ENCODE data around the gene ACAA1.

DNA sequence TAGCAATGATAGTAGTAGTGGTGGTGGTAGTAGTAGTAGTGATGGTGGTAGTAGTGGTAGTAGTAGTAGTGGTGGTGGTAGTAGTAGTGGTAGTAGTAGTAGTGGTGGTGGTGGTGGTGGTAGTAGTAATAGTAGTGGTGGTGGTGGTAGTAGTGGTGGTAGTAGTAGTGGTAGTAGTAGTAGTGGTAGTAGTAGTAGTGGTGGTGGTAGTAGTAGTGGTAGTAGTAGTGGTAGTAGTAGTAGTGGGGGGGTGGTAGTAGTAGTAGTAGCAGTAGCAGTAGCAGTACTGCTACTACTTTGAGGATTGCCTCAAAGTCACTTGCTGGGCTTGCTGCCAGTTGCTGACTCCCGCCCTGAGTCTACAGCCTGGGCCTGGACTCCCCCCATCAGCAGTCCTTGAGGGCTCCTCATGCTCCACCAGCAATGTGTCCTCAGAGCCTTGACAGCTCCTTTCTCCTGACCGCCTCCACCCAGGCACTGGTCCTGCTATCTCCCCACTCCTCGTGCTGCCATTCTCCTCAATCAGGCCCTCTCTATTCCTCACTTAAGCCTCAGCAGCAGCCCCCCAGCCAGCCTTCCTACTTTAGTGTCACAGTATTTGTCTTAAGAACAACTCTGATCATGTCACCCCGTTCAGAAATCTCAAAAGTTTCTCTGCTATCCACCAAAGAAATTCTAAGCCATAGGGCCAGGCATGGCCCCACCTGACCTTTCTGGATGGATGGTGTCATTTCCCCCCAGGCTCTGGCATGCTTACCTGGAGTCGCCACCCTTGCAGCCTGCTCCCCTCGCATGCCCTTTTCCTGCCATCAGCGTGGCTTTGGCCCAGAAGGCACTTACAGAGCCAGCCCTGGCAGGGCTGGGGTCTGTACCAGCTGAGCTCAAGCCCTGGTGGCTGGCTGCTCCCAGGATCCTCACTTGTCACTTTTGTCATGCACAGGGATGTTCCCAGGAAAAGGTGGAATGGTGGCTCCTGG, 52.3 kb downstream of the ACAA1 start:
- no peak for TF ChIP-seq CBFB (IDR thresholded peaks at IDR 0.05; ENCODE audit: low read depth)
- TF ChIP-seq ZNF274 (IDR thresholded peaks at IDR 0.05; ENCODE audit: insufficient read depth, insufficient read length) = no peak
- no peak for TF ChIP-seq CEBPB (IDR thresholded peaks at IDR 0.05; ENCODE audit: borderline replicate concordance in 1 of 2, low read depth in 2 of 2, low read length in 2 of 2)
- TF ChIP-seq BHLHE40 (IDR thresholded peaks at IDR 0.05; ENCODE audit: borderline replicate concordance in 1 of 2, low read depth in 2 of 2, low read length in 1 of 2) = no peak
- no peak for TF ChIP-seq RCOR1 (conservative IDR thresholded peaks at IDR 0.05; ENCODE audit: low read depth, low read length)
- TF ChIP-seq EP300 (IDR thresholded peaks at IDR 0.05; ENCODE audit: borderline replicate concordance in 1 of 2, control insufficient read depth in 1 of 2, low read depth in 2 of 2, low read length in 2 of 2) = no peak
- no peak for TF ChIP-seq ZNF207 (IDR thresholded peaks at IDR 0.05; ENCODE audit: borderline replicate concordance)
- no peak for TF ChIP-seq USF2 (IDR thresholded peaks at IDR 0.05; ENCODE audit: borderline replicate concordance, low read depth, low read length)

All from GM12878 (cell line).